ENCODE measurements around the gene CDRT4.

DNA sequence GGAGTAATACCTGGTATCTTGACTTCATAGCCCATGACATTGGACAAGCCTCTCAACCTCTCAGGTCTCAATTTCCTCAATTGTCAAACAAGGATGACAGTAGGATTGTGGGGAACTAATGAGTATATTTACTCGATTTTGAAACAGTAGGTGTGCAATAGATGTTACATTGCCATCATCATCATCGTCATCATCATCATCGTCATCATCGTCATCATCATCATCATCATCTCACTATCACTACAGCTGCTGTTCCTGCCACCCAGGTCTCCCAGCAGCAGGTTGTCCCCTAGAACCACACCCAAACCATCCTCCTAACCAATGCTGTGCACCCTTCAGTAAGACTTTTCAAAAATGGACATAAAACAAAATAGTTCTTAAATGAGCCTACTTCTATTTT, 24.8 kb upstream of the CDRT4 start:
- no peak for TF ChIP-seq POLR2AphosphoS5 (IDR thresholded peaks at IDR 0.05; ENCODE audit: low read depth, low read length)
- TF ChIP-seq, protein P1, sequence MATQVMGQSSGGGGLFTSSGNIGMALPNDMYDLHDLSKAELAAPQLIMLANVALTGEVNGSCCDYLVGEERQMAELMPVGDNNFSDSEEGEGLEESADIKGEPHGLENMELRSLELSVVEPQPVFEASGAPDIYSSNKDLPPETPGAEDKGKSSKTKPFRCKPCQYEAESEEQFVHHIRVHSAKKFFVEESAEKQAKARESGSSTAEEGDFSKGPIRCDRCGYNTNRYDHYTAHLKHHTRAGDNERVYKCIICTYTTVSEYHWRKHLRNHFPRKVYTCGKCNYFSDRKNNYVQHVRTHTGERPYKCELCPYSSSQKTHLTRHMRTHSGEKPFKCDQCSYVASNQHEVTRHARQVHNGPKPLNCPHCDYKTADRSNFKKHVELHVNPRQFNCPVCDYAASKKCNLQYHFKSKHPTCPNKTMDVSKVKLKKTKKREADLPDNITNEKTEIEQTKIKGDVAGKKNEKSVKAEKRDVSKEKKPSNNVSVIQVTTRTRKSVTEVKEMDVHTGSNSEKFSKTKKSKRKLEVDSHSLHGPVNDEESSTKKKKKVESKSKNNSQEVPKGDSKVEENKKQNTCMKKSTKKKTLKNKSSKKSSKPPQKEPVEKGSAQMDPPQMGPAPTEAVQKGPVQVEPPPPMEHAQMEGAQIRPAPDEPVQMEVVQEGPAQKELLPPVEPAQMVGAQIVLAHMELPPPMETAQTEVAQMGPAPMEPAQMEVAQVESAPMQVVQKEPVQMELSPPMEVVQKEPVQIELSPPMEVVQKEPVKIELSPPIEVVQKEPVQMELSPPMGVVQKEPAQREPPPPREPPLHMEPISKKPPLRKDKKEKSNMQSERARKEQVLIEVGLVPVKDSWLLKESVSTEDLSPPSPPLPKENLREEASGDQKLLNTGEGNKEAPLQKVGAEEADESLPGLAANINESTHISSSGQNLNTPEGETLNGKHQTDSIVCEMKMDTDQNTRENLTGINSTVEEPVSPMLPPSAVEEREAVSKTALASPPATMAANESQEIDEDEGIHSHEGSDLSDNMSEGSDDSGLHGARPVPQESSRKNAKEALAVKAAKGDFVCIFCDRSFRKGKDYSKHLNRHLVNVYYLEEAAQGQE (IDR thresholded peaks at IDR 0.05; ENCODE audit: insufficient read depth in 1 of 2, low read depth in 2 of 2, low read length in 2 of 2): no peak
- no peak for TF ChIP-seq SIN3A (IDR thresholded peaks at IDR 0.05; ENCODE audit: borderline replicate concordance, insufficient read depth, low read length)
- TF ChIP-seq TAF1 (IDR thresholded peaks at IDR 0.05; ENCODE audit: borderline replicate concordance, insufficient read depth, low read length): no peak
- no peak for TF ChIP-seq FOXP2 (optimal IDR thresholded peaks at IDR 0.05; ENCODE audit: borderline replicate concordance, extremely low read depth, extremely low read length, insufficient read depth)

Data from PFSK-1 (cell line).